Measurements from ENCODE around the gene STARD10. TPM values are rescaled to one million over a fixed set of nuclear protein-coding genes. Genes with fewer than 3 reads are reported as not detected.

Gene STARD10
- total RNA-seq, 1 experiment from 2014 or later = 58.4 TPM

- Histone ChIP-seq H3K27ac (ENCODE audit: low read depth, low read length) (no peak overlapping the region), H3K9ac (ENCODE audit: low read length) (no peak overlapping the region), H3K9me3 (ENCODE audit: control insufficient read depth in 1 of 2, insufficient read depth in 1 of 2, low read depth in 1 of 2, low read length in 2 of 2) (no peaks in the 10 kb centered on the region), H3K4me2 (ENCODE audit: low read length) (no peak overlapping the region), H3K9me2 (ENCODE audit: insufficient read depth) (no peaks in the 10 kb centered on the region), H3K79me2 (ENCODE audit: insufficient read depth, low read length) (no peaks in the 10 kb centered on the region), H2AFZ (ENCODE audit: low read depth, low read length, poor library complexity, severe bottlenecking) (no peak overlapping the region), H3K36me3 (ENCODE audit: control insufficient read depth in 1 of 2, insufficient read depth in 2 of 2, low read length in 2 of 2) (peaks cover 0 to 10% of the 10 kb centered on the region in 2 experiments; a peak in 2 of 4 replicates), H3K4me3 (replicated peaks in 1 of 2; ENCODE audit: low read depth in 1 of 2, low read length in 2 of 2) (no peak overlapping the region), H3K4me1 (ENCODE audit: control insufficient read depth in 1 of 2, insufficient read depth in 2 of 2, low read length in 2 of 2) (no peaks in the 10 kb centered on the region), H3K27me3 (ENCODE audit: insufficient read depth, low read length) (no peaks in the 10 kb centered on the region), H4K20me1 (ENCODE audit: insufficient read depth) (no peaks in the 10 kb centered on the region)
- intact Hi-C loops (cut with micrococcal nuclease) = no loop called here
- ATAC-seq (no peak), DNase-seq (ENCODE audit: low read depth, low spot score) (no peak)
- ChIA-PET CTCF (no interaction called here), POLR2A (no interaction called here), RAD21 (ENCODE audit: low non-redundant PET in 1 of 2, low total read pairs in 2 of 2, uncharacterized antibody in 2 of 2, unreplicated experiment in 2 of 2) (no interaction called here)
- BruUV-seq (replicated peaks) = no TSS peak
- TF ChIP-seq CEBPB (IDR thresholded peaks at IDR 0.05; ENCODE audit: low read depth) (no peak), EGR1 (IDR thresholded peaks at IDR 0.05; ENCODE audit: low read depth) (no peak), CBX3 (IDR thresholded peaks at IDR 0.05; ENCODE audit: low read depth) (no peak), RAD21 (IDR thresholded peaks at IDR 0.05; ENCODE audit: low read depth) (no peak), SP1 (IDR thresholded peaks at IDR 0.05; ENCODE audit: low read depth) (no peak), MAX (IDR thresholded peaks at IDR 0.05) (no peak), EZH2phosphoT487 (IDR thresholded peaks at IDR 0.05; ENCODE audit: borderline replicate concordance) (no peak), SRF (IDR thresholded peaks at IDR 0.05; ENCODE audit: low read depth) (no peak), TCF7L2 (IDR thresholded peaks at IDR 0.05; ENCODE audit: borderline replicate concordance, extremely low read depth, insufficient read depth, insufficient read length) (no peak), ELF1 (IDR thresholded peaks at IDR 0.05; ENCODE audit: borderline replicate concordance, low read depth) (no peak), JUND (IDR thresholded peaks at IDR 0.05) (no peak), YY1 (IDR thresholded peaks at IDR 0.05; ENCODE audit: extremely low read depth, insufficient replicate concordance, low read depth, low read length) (no peak), SIN3A (IDR thresholded peaks at IDR 0.05; ENCODE audit: low read depth) (no peak), EZH2 (IDR thresholded peaks at IDR 0.05) (no peak), ZNF274 (IDR thresholded peaks at IDR 0.05; ENCODE audit: low read depth, low read length) (no peak), ZFX (IDR thresholded peaks at IDR 0.05) (no peak)
- TF ChIP-seq, protein P1, sequence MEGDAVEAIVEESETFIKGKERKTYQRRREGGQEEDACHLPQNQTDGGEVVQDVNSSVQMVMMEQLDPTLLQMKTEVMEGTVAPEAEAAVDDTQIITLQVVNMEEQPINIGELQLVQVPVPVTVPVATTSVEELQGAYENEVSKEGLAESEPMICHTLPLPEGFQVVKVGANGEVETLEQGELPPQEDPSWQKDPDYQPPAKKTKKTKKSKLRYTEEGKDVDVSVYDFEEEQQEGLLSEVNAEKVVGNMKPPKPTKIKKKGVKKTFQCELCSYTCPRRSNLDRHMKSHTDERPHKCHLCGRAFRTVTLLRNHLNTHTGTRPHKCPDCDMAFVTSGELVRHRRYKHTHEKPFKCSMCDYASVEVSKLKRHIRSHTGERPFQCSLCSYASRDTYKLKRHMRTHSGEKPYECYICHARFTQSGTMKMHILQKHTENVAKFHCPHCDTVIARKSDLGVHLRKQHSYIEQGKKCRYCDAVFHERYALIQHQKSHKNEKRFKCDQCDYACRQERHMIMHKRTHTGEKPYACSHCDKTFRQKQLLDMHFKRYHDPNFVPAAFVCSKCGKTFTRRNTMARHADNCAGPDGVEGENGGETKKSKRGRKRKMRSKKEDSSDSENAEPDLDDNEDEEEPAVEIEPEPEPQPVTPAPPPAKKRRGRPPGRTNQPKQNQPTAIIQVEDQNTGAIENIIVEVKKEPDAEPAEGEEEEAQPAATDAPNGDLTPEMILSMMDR (IDR thresholded peaks at IDR 0.05 in 2 of 3, conservative IDR thresholded peaks at IDR 0.05 in 1 of 3; ENCODE audit: borderline replicate concordance in 1 of 3, insufficient read depth in 1 of 3, low read depth in 2 of 3, low read length in 2 of 3) = no peak
- TF ChIP-seq, protein P2, sequence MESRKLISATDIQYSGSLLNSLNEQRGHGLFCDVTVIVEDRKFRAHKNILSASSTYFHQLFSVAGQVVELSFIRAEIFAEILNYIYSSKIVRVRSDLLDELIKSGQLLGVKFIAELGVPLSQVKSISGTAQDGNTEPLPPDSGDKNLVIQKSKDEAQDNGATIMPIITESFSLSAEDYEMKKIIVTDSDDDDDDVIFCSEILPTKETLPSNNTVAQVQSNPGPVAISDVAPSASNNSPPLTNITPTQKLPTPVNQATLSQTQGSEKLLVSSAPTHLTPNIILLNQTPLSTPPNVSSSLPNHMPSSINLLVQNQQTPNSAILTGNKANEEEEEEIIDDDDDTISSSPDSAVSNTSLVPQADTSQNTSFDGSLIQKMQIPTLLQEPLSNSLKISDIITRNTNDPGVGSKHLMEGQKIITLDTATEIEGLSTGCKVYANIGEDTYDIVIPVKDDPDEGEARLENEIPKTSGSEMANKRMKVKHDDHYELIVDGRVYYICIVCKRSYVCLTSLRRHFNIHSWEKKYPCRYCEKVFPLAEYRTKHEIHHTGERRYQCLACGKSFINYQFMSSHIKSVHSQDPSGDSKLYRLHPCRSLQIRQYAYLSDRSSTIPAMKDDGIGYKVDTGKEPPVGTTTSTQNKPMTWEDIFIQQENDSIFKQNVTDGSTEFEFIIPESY (IDR thresholded peaks at IDR 0.05; ENCODE audit: extremely low read depth, insufficient replicate concordance, low read length) = no peak
These were observed 83.6 kb downstream of the STARD10 start for GRCh38 chr11:72710278-72710677.

Data from HCT116 (cell line).